Neural progenitor cell (in vitro differentiated cells): ENCODE measurements around the gene ROBO4.

Experiments used
- EZH2 ChIP-seq: fragments of 200-600 bp; sonication (generic); IDR thresholded peaks from 2 replicates; pipeline ENCODE4 v1.6.1; 2017; ENCODE audit warnings: antibody characterized with exemption, mild to moderate bottlenecking, moderate library complexity
- EZH2phosphoT487 ChIP-seq: fragments of 200-600 bp; sonication (generic); IDR thresholded peaks from 2 replicates; pipeline ENCODE4 v1.6.1; 2017; ENCODE audit warnings: antibody characterized with exemption
- TF ChIP-seq, protein P1 (sequence below): fragments of 200-600 bp; sonication (generic); IDR thresholded peaks from 2 replicates; pipeline ENCODE4 v1.5.1; 2017; ENCODE audit warnings: antibody characterized with exemption, mild to moderate bottlenecking

DNA sequence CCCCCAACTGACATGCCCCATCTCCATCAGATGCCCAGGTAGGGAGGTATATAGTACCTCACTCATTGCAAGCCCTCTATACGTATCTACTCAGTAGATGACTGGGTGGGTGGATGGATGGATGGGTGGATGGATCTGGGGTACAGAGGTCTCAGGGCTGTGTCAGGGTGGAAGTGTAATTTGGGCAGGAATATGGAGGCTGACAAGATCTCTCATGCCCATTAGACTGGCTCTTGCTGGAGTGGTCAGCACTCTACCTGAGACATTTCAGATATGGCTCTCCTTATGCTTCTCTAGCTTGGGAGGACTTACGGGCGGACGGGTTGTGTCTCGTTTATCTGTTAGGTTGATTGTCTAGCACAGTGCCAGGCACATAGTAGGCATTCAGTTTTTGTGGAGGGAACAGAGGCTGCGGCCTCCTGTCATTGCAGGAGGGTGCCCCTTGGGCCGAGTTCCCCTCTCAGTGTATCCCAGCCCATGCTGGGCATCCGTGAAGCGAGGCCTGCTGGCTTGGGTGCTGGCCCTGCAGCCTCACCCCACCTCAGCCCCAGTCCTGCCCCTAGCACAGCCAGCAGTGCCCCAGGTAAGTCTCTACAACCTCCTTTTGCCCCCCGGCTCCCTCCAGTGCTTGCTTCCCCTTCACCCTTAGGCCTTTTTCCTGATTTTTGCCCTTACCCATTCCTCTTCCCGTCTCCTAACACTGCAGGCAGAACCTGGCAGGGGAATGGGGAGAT is 18.7 kb downstream of the ROBO4 start:
- TF ChIP-seq, protein P1, sequence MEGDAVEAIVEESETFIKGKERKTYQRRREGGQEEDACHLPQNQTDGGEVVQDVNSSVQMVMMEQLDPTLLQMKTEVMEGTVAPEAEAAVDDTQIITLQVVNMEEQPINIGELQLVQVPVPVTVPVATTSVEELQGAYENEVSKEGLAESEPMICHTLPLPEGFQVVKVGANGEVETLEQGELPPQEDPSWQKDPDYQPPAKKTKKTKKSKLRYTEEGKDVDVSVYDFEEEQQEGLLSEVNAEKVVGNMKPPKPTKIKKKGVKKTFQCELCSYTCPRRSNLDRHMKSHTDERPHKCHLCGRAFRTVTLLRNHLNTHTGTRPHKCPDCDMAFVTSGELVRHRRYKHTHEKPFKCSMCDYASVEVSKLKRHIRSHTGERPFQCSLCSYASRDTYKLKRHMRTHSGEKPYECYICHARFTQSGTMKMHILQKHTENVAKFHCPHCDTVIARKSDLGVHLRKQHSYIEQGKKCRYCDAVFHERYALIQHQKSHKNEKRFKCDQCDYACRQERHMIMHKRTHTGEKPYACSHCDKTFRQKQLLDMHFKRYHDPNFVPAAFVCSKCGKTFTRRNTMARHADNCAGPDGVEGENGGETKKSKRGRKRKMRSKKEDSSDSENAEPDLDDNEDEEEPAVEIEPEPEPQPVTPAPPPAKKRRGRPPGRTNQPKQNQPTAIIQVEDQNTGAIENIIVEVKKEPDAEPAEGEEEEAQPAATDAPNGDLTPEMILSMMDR: no peak
- TF ChIP-seq EZH2phosphoT487 (no peak), EZH2 (no peak)
